Activated B cell treated with CpG ODN at 0.5 μM for 24 hours (primary cell): ENCODE data around the gene SLC26A6. TPM values are rescaled to one million over a fixed set of nuclear protein-coding genes. Genes with fewer than 3 reads are reported as not detected.

Source experiments
- ATAC-seq: fragments of 200-7000 bp; cut with Tn5 transposase; one replicate; pipeline ENCODE4 v1.10.0; 2021; ENCODE audit warnings: low read depth, mild to moderate bottlenecking, moderate library complexity
- CTCF ChIA-PET: fragments of 350-600 bp; sonication (Branson Sonifier 250); formaldehyde crosslinking; loops from one replicate; lab custom pipeline; 2021; ENCODE audit warnings: antibody characterized with exemption; lab: Charles Lee
- POLR2A ChIA-PET: fragments of 350-600 bp; sonication (Branson Sonifier 250); formaldehyde crosslinking; loops from one replicate; lab custom pipeline; 2021; ENCODE audit warnings: antibody characterized with exemption; lab: Charles Lee
- DNase-seq: peaks from one replicate; pipeline ENCODE4 v3.0.0; 2022
- H3K27ac Mint-ChIP-seq: one replicate; pipeline ENCODE4 v1.8.0; 2020; ENCODE audit warnings: mixed read lengths
- H3K27me3 Mint-ChIP-seq: one replicate; pipeline ENCODE4 v1.8.0; 2021; ENCODE audit warnings: mixed read lengths
- H3K36me3 Mint-ChIP-seq: one replicate; pipeline ENCODE4 v1.8.0; 2021; ENCODE audit warnings: low read depth, mixed read lengths
- H3K4me1 Mint-ChIP-seq: one replicate; pipeline ENCODE4 v1.8.0; 2021; ENCODE audit warnings: mixed read lengths
- H3K4me3 Mint-ChIP-seq: one replicate; pipeline ENCODE4 v1.8.0; 2020; ENCODE audit warnings: mild to moderate bottlenecking, mixed read lengths
- H3K9me3 Mint-ChIP-seq: one replicate; pipeline ENCODE4 v1.8.0; 2020; ENCODE audit warnings: mixed read lengths
- CTCF ChIP-seq: fragments of 200-600 bp; IDR thresholded peaks from one replicate; pipeline ENCODE4 v1.8.0; 2022; ENCODE audit warnings: antibody characterized with exemption, mild to moderate bottlenecking
- intact Hi-C: fragments of 100-400 bp; cut with micrococcal nuclease; formaldehyde crosslinking; loops from one replicate; pipeline ENCODE4 v1.15.1; 2024
- total RNA-seq: library from RNA; stranded (reverse); gene quantifications from 2 replicates; pipeline ENCODE4 v1.2.3, GENCODE V29; 2022

The SLC26A6 gene
- total RNA-seq, 1 donor from 2014 or later, result 21.5 TPM

- Mint-ChIP-seq H3K4me3 (no peak overlapping the region), H3K9me3 (no peaks in the 10 kb centered on the region), H3K4me1 (peaks cover 14% of the 10 kb centered on the region), H3K36me3 (peaks cover 6% of the 10 kb centered on the region), H3K27me3 (peaks cover 41% of the 10 kb centered on the region), H3K27ac (no peak overlapping the region)
- CTCF ChIA-PET, result no interaction called here
- DNase-seq (no peak), ATAC-seq (no peak)
- POLR2A ChIA-PET, result no interaction called here
- intact Hi-C loops, result no loop called here
- TF ChIP-seq CTCF, result no peak
Observed at GRCh38 chr3:48592519-48593087, 42.7 kb downstream of the SLC26A6 start.

- CTCF ChIA-PET, result no interaction called here
- no peak for DNase-seq
- no peak for ATAC-seq
- Mint-ChIP-seq H3K36me3 (peaks cover under 1% of the 10 kb centered on the region), H3K9me3 (no peaks in the 10 kb centered on the region), H3K27me3 (peaks cover 45% of the 10 kb centered on the region), H3K27ac (no peak overlapping the region), H3K4me1 (peaks cover 14% of the 10 kb centered on the region), H3K4me3 (no peak overlapping the region)
- no peak for TF ChIP-seq CTCF
- POLR2A ChIA-PET, result no interaction called here
- intact Hi-C loops, result no loop called here
Observed at GRCh38 chr3:48591886-48592518, 43.3 kb downstream of the SLC26A6 start.

- POLR2A ChIA-PET, result no interaction called here
- Mint-ChIP-seq H3K36me3 (no peaks in the 10 kb centered on the region), H3K27me3 (peaks cover 47% of the 10 kb centered on the region), H3K27ac (no peak overlapping the region), H3K4me3 (no peak overlapping the region), H3K9me3 (no peaks in the 10 kb centered on the region), H3K4me1 (peaks cover 14% of the 10 kb centered on the region)
- TF ChIP-seq CTCF, result no peak
- DNase-seq (no peak), ATAC-seq (no peak)
- CTCF ChIA-PET, result no interaction called here
- intact Hi-C loops, result no loop called here
Observed at GRCh38 chr3:48591436-48591835, 43.8 kb downstream of the SLC26A6 start.

DNA sequence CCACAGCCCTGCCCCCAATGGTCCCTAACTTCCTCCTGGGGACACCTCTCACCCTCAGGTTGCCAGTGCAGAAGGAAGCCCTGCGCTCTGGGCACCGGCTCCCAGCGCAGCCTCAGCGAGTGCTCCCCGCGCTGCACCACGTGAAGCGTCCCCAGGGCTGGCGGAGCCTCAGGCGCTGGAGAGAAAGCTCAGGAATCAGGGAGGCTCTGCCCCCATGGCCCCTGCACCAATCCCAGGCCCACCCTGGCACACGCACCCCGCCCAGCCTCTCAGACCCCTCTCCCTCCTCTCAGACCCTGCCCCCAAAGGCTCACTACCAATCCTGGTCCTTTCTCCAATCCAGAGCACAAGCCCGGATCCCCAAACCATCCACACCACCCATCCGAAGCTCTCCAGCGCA lies 47.0 kb downstream of the SLC26A6 start:
- no peak overlapping the region for H3K27ac Mint-ChIP-seq
- ChIA-PET POLR2A (interaction anchor here (0.6 kb wide), 1 partner anchor 94 kb away, joined by 6 read pairs; no protein-coding TSS in a partner anchor), CTCF (no interaction called here)
- H3K9me3 Mint-ChIP-seq, result no peaks in the 10 kb centered on the region
- H3K27me3 Mint-ChIP-seq, result peaks cover 37% of the 10 kb centered on the region
- no peak for TF ChIP-seq CTCF
- H3K4me3 Mint-ChIP-seq, result no peak overlapping the region
- ATAC-seq (no peak), DNase-seq (no peak)
- intact Hi-C loops, result no loop called here
- H3K36me3 Mint-ChIP-seq, result no peaks in the 10 kb centered on the region
- H3K4me1 Mint-ChIP-seq, result no peaks in the 10 kb centered on the region

DNA sequence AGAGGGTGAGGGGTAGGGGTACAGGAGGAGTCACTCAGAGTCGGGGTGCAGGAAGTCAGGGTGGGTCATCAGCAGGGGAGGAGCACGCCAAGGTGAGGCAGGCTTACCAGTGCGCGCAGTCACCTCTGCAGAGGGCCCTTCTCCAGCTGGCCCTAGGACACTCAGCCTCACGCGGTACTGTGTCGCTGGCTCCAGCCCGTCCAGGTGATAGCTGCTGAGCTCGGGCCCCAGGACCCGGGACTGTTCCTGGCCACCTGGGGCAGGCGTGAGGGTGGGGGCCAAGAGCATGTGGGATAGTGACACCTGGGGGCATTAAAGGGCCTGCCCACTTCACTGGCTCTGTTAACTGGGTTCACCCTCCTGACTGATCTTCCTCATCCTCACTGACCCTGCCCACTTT lies 47.6 kb downstream of the SLC26A6 start:
- H3K4me1 Mint-ChIP-seq, result no peaks in the 10 kb centered on the region

More for the DNA sequence above, 47.6 kb downstream of the SLC26A6 start:
- CTCF ChIA-PET, result no interaction called here
- Mint-ChIP-seq H3K36me3 (no peaks in the 10 kb centered on the region), H3K4me3 (no peak overlapping the region), H3K27ac (no peak overlapping the region), H3K9me3 (no peaks in the 10 kb centered on the region), H3K27me3 (peaks cover 32% of the 10 kb centered on the region)
- ATAC-seq (no peak), DNase-seq (no peak)
- intact Hi-C loops, result no loop called here
- POLR2A ChIA-PET, result no interaction called here
- TF ChIP-seq CTCF, result no peak
